ENCODE data around the gene RPEL1. TPM values are rescaled to one million over a fixed set of nuclear protein-coding genes. Genes with fewer than 3 reads are reported as not detected.
"Not testable (repeated sequence)": the region's sequence is repeated elsewhere in the genome, so short reads cannot be mapped to it uniquely, and the experiment has no call there.

The RPEL1 gene
- polyA plus RNA-seq, 3 donors = 0.14 to 0.19 (median 0.17) TPM

DNA sequence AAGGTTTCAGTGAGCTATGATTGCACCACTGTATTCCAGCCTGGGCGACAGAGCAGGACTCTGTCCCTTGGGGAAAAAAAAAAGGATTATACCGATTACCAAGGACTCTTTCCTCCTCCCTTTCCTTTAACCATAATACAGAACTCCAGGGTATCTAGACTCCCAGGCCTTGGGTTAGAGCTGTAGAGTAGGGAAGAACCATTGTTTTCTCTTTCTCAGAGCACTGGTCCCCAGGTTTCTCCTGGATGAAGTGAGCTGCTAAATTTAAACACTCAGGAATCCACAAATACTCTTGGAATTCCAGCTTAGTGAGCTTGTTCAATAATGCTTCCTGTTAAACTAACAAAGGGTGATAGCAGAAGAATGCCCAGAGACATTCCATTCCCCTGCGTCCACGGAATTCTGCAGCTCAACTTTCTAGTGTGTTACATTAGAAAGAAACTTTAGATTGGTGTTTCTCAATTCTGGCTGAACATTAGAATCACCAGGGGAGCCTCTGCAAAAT is 14.6 kb upstream of the RPEL1 start:
- DNase-seq (ENCODE audit: extremely low read depth in 1 of 11, low read depth in 9 of 11, low spot score in 4 of 11) = peak in 4 of 11 donors; percentile 31 to 61 (median 44)

- DNase-seq (ENCODE audit: extremely low read depth in 1 of 11, low read depth in 9 of 11, low spot score in 4 of 11) = no peak
These were observed 13.5 kb upstream of the RPEL1 start for GRCh38 chr10:103232131-103232673.

- DNase-seq (ENCODE audit: extremely low read depth in 1 of 11, low read depth in 9 of 11, low spot score in 4 of 11) = no peak
These were observed 12.8 kb upstream of the RPEL1 start for GRCh38 chr10:103232772-103233488.

- DNase-seq (ENCODE audit: extremely low read depth in 1 of 11, low read depth in 9 of 11, low spot score in 4 of 11) = no peak
These were observed 9.9 kb upstream of the RPEL1 start for GRCh38 chr10:103235775-103236174.

DNA sequence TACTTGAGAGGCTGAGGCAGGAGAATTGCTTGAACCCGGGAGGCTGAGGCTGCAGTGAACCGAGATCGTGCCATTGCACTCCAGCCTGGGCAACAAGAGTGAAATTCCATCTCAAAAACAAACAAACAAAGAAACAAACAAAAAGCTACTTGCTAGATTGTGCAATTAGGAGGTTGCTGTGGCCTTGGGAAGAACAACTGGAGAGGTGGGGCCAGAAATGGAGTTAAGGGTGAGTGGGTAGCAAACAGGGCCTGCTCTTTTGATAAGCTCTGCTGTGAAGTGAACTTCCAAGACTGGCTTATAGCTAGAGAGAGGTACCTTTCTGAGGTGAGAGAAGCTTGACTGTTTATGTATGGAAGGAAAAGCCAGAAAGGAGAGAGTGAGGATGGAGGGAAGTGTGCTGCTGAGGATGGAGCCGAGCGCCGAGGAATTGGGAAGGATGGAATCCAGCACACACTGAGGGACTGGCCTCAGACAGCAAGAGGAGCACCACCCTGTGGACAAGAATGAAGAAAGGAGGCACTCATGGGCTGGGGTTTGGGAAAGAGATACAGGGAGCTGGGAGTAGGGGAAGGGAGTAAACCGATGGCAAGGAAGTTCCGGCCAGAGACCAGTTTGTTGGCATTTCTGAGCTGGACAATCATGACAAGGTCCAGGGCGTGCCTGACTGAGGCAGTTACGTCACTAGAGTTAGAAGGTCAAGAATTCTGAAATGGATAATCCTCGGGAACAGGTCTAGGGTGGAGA is 7.0 kb upstream of the RPEL1 start:
- no peak for DNase-seq (ENCODE audit: extremely low read depth in 1 of 11, low read depth in 9 of 11, low spot score in 4 of 11)

DNA sequence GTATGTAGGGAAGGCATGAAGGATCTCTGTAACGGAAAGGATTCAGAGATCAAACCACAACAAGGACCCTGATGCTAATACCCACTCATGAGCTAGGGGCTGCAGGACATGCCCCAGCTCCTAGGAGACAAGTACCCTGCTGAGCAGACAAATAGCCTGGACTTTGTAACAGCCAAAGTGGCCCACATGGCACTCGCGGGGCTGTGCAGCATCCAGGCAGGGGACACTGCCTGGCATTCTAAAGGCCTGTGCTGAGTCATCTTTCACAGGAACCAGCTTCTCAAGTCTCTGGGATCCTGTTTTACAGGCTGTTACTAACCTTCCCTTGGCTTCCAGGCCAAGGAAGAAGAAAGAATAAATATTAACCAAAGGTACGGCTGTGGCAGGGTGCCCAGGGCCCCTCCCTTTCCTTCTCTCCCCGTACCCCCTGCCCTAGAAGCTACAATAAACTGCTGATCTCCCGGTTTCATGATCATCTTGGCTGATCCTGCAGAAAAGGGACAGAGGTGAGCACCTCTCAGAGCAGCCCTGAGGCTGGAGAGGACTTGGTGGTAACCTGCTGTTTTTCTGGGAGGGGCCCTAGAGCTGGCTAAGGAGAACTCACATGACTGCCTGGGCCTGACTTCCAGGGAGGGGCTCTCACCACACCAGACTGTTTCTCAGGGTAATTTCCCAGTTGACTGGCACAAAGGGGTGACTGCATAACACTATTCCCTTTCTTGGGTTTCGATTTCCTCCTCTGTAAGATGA is 4.2 kb upstream of the RPEL1 start:
- DNase-seq (ENCODE audit: extremely low read depth in 1 of 11, low read depth in 9 of 11, low spot score in 4 of 11) = peak in 2 of 11 donors; percentile 43 to 63

DNA sequence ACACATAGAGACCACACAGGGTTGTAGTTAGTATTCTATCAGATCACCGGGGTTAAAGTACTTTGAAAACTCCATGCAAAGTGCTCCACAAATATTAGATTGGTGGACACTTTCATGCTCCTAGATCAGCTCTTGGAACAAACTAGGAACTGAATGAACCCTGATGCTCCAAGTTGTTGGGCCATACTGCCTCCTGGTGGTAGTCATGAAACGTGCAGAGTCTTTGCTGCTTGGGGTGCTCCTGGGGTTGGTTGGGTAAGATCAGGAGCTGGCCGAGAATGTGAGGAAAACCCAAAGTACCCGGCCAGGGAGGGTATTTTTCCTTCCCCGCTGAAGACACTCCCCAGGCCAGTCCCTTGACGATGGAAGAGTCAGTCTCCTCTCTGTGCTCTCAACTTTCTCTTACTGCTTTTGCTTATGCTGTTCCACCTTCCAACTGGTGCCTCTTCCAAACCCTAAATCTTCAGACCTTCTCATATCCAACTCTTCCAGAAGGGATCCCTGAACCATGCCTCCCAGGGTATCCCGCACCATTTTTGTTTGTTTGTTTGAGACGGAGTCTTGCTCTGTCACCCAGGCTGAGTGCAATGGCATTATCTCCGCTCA is 918 bp upstream of the RPEL1 start:
- DNase-seq (ENCODE audit: extremely low read depth in 1 of 11, low read depth in 9 of 11, low spot score in 4 of 11) = peak in 9 of 11 donors; percentile 49 to 77 (median 59)

- DNase-seq (ENCODE audit: extremely low read depth in 1 of 11, low read depth in 9 of 11, low spot score in 4 of 11) = no peak
These were observed 637 bp downstream of the RPEL1 start for GRCh38 chr10:103246324-103246723.

DNA sequence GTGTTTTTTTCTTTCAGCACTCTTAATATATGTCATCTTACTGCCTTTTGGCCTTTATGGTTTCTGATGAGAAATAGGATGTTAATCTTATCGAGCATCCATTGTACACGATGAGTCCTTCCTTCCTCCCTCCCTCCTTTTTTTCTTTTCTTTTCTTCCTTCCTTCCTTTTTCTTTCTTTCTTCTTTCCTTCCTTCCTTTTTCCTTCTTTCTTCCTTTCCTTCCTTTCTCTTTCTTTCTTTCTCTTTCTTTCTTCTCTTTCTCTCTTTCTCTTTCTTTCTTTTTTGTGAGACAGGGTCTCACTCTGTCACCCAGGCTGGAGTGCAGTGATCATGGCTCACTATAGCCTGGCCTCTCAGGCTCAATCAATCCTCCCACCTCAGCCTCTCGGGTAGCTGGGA is 8.4 kb downstream of the RPEL1 start:
- no peak for DNase-seq (ENCODE audit: extremely low read depth in 1 of 11, low read depth in 9 of 11, low spot score in 4 of 11)

DNA sequence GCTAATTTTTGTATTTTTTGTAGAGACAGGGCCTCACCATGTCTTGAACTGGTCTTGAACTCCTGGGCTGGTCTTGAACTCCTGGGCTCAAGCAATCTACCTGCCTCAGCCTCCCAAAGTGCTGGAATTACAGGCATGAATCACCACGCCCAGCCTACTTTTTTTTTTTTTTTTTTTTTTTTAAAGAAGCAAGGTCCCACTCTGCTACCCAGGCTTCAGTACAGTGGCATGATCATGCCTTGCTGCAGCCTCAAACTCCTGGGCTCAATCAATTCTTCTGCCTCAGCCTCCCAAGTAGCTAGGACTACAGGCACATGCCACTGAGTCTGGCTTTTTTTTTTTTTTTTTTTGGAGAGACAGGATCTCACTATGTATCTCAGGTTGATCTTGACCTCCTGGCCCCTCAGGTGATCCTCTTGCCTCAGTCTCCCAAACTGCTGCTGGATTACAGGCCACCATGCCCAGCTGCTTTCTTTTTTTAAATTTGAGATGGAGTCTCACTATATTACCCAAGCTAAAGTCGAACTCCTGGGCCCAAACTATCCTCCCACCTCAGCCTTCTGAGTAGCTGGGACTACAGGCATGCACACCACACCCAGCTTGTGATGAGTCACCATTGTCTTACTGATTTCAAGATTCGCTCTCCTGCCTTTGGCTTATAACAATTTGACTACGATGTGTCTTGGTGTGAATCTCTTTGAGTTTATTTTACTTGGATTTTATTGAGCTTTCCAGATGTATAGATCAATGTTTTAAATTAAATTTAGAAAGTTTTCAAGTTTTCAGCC is 9.0 kb downstream of the RPEL1 start:
- DNase-seq (ENCODE audit: extremely low read depth in 1 of 11, low read depth in 9 of 11, low spot score in 4 of 11) = no peak

- no peak for DNase-seq (ENCODE audit: extremely low read depth in 1 of 11, low read depth in 9 of 11, low spot score in 4 of 11)
These were observed 10.9 kb downstream of the RPEL1 start for GRCh38 chr10:103256613-103257012.

GRCh38 chr10:103257812-103258211 is 12.1 kb downstream of the RPEL1 start:
- DNase-seq (ENCODE audit: extremely low read depth in 1 of 11, low read depth in 9 of 11, low spot score in 4 of 11) = no peak

DNA sequence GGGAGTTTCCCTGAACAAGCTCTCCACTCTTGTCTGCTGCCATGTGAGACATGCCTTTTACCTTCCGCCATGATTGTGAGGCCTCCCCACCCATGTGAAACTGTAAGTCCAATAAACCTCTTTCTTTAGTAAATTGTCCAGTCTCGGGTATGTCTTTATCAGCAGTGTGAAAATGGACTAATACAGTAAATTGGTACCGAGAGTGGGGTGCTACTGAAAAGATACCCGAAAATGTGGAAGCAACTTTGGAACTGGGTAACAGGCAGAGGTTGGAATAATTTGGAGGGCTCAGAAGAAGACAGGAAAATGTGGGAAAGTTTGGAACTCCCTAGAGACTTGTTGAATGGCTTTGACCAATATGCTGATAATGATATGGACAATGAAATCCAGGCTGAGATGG is 13.2 kb downstream of the RPEL1 start:
- not testable (repeated sequence) for DNase-seq (ENCODE audit: extremely low read depth in 1 of 11, low read depth in 9 of 11, low spot score in 4 of 11)

- no peak for DNase-seq (ENCODE audit: extremely low read depth in 1 of 11, low read depth in 9 of 11, low spot score in 4 of 11)
These were observed 14.3 kb downstream of the RPEL1 start for GRCh38 chr10:103259989-103260388.

GRCh38 chr10:103262229-103262628 is 16.5 kb downstream of the RPEL1 start:
- DNase-seq (ENCODE audit: extremely low read depth in 1 of 11, low read depth in 9 of 11, low spot score in 4 of 11) = no peak

- peak in 10 of 11 donors; percentile 65 to 89 (median 78) for DNase-seq (ENCODE audit: extremely low read depth in 1 of 11, low read depth in 9 of 11, low spot score in 4 of 11)
These were observed 20.1 kb downstream of the RPEL1 start for GRCh38 chr10:103265717-103266329.

DNA sequence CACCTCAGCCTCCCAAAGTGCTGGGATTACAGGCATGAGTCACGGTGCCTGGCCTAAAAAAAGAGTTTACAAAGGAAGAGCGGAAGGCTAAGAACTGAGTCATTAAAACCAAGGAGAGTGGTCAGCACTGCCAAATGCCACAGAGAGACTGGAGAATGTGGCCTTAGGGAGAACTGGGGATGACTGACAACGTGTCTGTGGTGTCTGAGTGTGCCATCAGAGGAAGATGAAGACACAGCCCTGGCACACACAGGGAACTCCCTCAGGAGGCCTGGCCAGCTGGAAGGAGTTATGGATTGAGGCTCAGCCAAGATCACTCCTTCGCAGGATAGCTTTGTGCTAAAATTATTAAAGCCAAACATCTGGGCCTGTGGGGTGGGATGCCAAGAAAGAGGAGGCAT is 27.4 kb downstream of the RPEL1 start:
- no peak for DNase-seq (ENCODE audit: extremely low read depth in 1 of 11, low read depth in 9 of 11, low spot score in 4 of 11)

All from renal cortex interstitium (tissue), 11 donors.